Muscle layer of duodenum (tissue), 2 donors: Measurements from ENCODE around the gene DUSP14.

Experiments
- H3K27ac ChIP-seq: one replicate; pipeline ENCODE4 v1.7.0; 2013; ENCODE audit warnings: mild to moderate bottlenecking, low read length
- H3K27me3 ChIP-seq: one replicate; pipeline ENCODE4 v1.7.0; 2013; ENCODE audit warnings: low read depth, mild to moderate bottlenecking, control low read depth, low read length
- H3K36me3 ChIP-seq, 2 donors: one replicate each; pipeline ENCODE4 v1.7.0; 2013; ENCODE audit warnings: low read length in 2 of 2, control low read depth in 1 of 2, mild to moderate bottlenecking in 1 of 2; ENCODE audit not compliant: insufficient read depth in 2 of 2, control insufficient read depth in 1 of 2
- H3K4me1 ChIP-seq, 2 donors: one replicate each; pipeline ENCODE4 v1.7.0; 2013; ENCODE audit warnings: low read length in 2 of 2, mild to moderate bottlenecking in 2 of 2, control low read depth in 1 of 2, moderate library complexity in 1 of 2; ENCODE audit not compliant: insufficient read depth in 2 of 2, control insufficient read depth in 1 of 2
- H3K4me3 ChIP-seq, 2 donors: one replicate each; pipeline ENCODE4 v1.7.0; 2013; ENCODE audit warnings: low read length in 2 of 2, low read depth in 1 of 2, mild to moderate bottlenecking in 1 of 2
- H3K9me3 ChIP-seq, 2 donors: one replicate each; pipeline ENCODE4 v1.7.0; 2013; ENCODE audit warnings: low read length in 2 of 2, control low read depth in 1 of 2, mild to moderate bottlenecking in 1 of 2; ENCODE audit not compliant: control insufficient read depth in 1 of 2
- donor health status: healthy.

DUSP14 gene

DNA sequence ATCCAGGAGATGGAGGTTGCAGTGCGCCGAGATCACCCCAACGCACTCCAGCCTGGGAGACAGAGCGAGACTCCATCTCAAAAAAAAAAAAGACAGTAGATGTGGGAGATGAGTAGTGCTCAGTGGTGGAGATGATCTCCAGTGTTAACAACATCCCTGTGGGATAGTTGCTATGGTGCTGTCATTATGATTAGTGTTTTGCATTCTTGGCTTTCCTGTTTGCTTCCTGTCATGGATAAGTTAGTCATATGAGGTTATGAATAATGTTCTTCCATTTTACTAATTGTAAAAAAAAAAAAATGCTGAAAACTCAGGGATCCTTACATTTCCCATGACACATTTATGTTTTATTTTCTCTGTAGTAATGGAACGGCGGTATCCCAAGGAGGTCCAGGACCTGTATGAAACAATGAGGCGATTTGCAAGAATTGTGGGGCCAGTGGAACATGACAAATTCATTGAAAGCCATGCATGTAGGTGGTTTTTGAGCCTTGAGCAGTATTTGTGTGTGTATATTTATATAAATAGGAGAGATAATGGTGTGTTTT, 24.5 kb upstream of the DUSP14 start:
- Histone ChIP-seq H3K36me3 (peaks cover 7 to 49% of the 10 kb centered on the region in 2 donors), H3K4me3 (no peak overlapping the region), H3K27ac (no peak overlapping the region), H3K27me3 (no peaks in the 10 kb centered on the region), H3K9me3 (no peaks in the 10 kb centered on the region), H3K4me1 (no peaks in the 10 kb centered on the region)

GRCh38 chr17:37466471-37466870, 23.2 kb upstream of the DUSP14 start:
- Histone ChIP-seq H3K27me3 (no peaks in the 10 kb centered on the region), H3K4me3 (no peak overlapping the region), H3K9me3 (no peaks in the 10 kb centered on the region), H3K27ac (no peak overlapping the region), H3K4me1 (no peaks in the 10 kb centered on the region), H3K36me3 (peaks cover 18 to 53% of the 10 kb centered on the region in 2 donors)

DNA sequence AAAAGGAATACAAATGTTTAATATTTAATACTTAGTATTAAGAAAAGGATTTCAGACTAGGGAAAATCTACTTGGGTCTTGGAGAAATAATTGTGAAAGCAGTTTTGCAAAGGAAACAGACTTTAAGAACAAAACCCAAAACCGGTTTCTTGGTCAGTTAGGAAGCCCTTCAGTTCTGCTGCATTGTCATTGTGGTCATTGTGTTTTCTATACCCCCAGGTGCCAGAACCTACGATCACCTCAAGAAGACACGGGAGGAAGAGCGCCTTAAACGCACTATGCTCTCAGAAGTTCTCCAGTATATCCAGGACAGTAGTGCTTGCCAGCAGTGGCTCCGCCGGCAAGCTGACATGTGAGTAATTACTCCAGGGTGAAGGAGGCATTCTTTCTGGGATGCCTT, 19.5 kb upstream of the DUSP14 start:
- peaks cover 32 to 64% of the 10 kb centered on the region in 2 donors for H3K36me3 ChIP-seq
- H3K4me1 ChIP-seq: no peaks in the 10 kb centered on the region
- no peak overlapping the region for H3K27ac ChIP-seq
- no peaks in the 10 kb centered on the region for H3K27me3 ChIP-seq
- no peak overlapping the region for H3K4me3 ChIP-seq
- no peaks in the 10 kb centered on the region for H3K9me3 ChIP-seq

- H3K9me3 ChIP-seq: no peaks in the 10 kb centered on the region
- H3K27ac ChIP-seq: no peak overlapping the region
- H3K4me3 ChIP-seq: no peak overlapping the region
- H3K27me3 ChIP-seq: no peaks in the 10 kb centered on the region
- H3K4me1 ChIP-seq: no peaks in the 10 kb centered on the region
- peaks cover 43 to 58% of the 10 kb centered on the region in 2 donors for H3K36me3 ChIP-seq
Measured at GRCh38 chr17:37475731-37476420, 13.8 kb upstream of the DUSP14 start.

- peaks cover 40 to 55% of the 10 kb centered on the region in 2 donors for H3K36me3 ChIP-seq
- no peaks in the 10 kb centered on the region for H3K9me3 ChIP-seq
- H3K4me3 ChIP-seq: no peak overlapping the region
- no peaks in the 10 kb centered on the region for H3K27me3 ChIP-seq
- H3K4me1 ChIP-seq: no peaks in the 10 kb centered on the region
- H3K27ac ChIP-seq: no peak overlapping the region
Measured at GRCh38 chr17:37476431-37477120, 13.1 kb upstream of the DUSP14 start.

DNA sequence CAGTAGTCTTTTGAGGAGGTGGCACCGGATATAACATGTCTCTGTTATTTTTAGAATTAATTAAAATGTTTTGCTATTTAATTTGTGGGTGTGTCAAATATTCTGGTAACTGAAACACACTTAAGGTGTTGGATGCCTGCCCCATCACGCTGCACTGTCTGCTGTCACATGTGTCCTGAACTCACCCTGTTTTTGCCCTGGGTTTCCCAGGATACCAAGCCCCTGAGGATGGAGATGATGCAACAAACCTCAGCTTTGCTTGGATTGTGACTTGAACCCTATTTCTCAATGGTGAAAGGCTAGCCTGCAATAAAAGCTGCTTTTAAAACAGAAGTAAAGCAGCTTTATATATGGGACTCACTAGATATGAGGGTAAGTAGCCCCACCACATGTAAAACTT, 11.5 kb upstream of the DUSP14 start:
- Histone ChIP-seq H3K27me3 (no peaks in the 10 kb centered on the region), H3K4me1 (peaks cover 0 to 6% of the 10 kb centered on the region in 2 donors), H3K27ac (no peak overlapping the region), H3K36me3 (peaks cover 37 to 52% of the 10 kb centered on the region in 2 donors), H3K9me3 (no peaks in the 10 kb centered on the region), H3K4me3 (no peak overlapping the region)

- no peaks in the 10 kb centered on the region for H3K9me3 ChIP-seq
- peaks cover 0 to 14% of the 10 kb centered on the region in 2 donors for H3K4me1 ChIP-seq
- no peak overlapping the region for H3K4me3 ChIP-seq
- H3K36me3 ChIP-seq: peaks cover 30 to 45% of the 10 kb centered on the region in 2 donors
- H3K27me3 ChIP-seq: no peaks in the 10 kb centered on the region
- H3K27ac ChIP-seq: no peak overlapping the region
Measured at GRCh38 chr17:37479025-37479424, 10.7 kb upstream of the DUSP14 start.

- H3K4me3 ChIP-seq: no peak overlapping the region
- H3K4me1 ChIP-seq: peaks cover 0 to 15% of the 10 kb centered on the region in 2 donors
- H3K27me3 ChIP-seq: no peaks in the 10 kb centered on the region
- H3K27ac ChIP-seq: no peak overlapping the region
- H3K9me3 ChIP-seq: no peaks in the 10 kb centered on the region
- peaks cover 26 to 40% of the 10 kb centered on the region in 2 donors for H3K36me3 ChIP-seq
Measured at GRCh38 chr17:37480427-37480826, 9.3 kb upstream of the DUSP14 start.

- H3K9me3 ChIP-seq: no peaks in the 10 kb centered on the region
Measured at GRCh38 chr17:37481001-37481665, 8.6 kb upstream of the DUSP14 start.

DNA sequence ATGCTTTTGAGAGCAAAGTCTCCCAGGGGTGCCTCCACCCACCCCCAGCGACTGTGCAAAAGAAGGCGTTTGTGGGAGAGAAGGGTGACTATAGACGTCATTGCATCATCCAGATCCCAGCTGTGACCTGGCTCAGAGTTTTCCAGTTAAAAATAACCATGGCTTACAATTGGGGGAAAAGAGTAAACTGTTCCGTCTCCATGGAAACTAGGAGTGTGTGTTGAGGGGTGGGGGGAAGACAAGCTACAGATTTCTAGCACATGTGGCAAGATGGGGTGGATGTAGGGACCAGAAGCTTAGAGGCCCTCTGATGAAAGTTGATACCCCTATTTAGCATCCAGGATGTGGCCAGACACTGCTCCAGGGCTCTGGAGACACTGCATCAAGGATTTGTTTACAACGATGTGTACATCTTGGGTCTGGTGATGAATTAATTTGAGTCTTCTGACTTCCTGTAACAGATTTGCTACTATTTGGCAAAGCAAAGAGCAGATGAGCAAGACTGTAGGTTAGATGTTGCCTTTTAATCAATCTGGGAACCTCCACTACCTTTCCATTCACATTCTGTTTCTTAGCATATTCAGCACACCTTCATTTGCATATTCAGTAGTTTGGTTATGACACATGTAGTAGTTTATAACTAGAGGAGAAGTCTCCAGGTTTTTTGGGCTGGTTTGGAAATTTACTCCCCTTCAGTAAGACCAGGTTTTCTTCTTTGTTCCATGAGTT, 6.2 kb upstream of the DUSP14 start:
- Histone ChIP-seq H3K27ac (peak overlapping the region; percentile 43), H3K4me3 (no peak overlapping the region), H3K4me1 (peaks cover 0 to 21% of the 10 kb centered on the region in 2 donors), H3K27me3 (no peaks in the 10 kb centered on the region), H3K9me3 (no peaks in the 10 kb centered on the region), H3K36me3 (peaks cover 5 to 11% of the 10 kb centered on the region in 2 donors)

More at GRCh38 chr17:37481001-37481665, 8.6 kb upstream of the DUSP14 start:
- H3K36me3 ChIP-seq: peaks cover 19 to 33% of the 10 kb centered on the region in 2 donors
- H3K27ac ChIP-seq: no peak overlapping the region
- no peak overlapping the region for H3K4me3 ChIP-seq
- no peaks in the 10 kb centered on the region for H3K27me3 ChIP-seq
- H3K4me1 ChIP-seq: peaks cover 0 to 15% of the 10 kb centered on the region in 2 donors
